Endodermal cell (in vitro differentiated cells): ENCODE results near the gene EFNA5. TPM values are rescaled to one million over a fixed set of nuclear protein-coding genes. Genes with fewer than 3 reads are reported as not detected.

Source experiments
- DNase-seq: peaks from one replicate; pipeline ENCODE4 v3.0.0-alpha.2; 2017
- H3K27ac ChIP-seq: 2 replicates; pipeline ENCODE4 v1.5.1; 2013; ENCODE audit warnings: mild to moderate bottlenecking, low read depth, low read length, moderate library complexity
- H3K27me3 ChIP-seq: 2 replicates; pipeline ENCODE4 v1.6.1; 2013; ENCODE audit warnings: mild to moderate bottlenecking, low read length, moderate library complexity; ENCODE audit not compliant: insufficient read depth, control insufficient read depth, poor library complexity, severe bottlenecking
- H3K36me3 ChIP-seq: 2 replicates; pipeline ENCODE4 v1.7.0; 2013; ENCODE audit warnings: mild to moderate bottlenecking, low read length, moderate library complexity; ENCODE audit not compliant: control insufficient read depth, insufficient read depth
- H3K4me1 ChIP-seq: one replicate; pipeline ENCODE4 v1.7.0; 2013; ENCODE audit warnings: low read length; ENCODE audit not compliant: control insufficient read depth, insufficient read depth
- H3K4me3 ChIP-seq: 2 replicates; pipeline ENCODE4 v1.5.1; 2013; ENCODE audit warnings: mild to moderate bottlenecking, low read length, moderate library complexity
- H3K9ac ChIP-seq: 2 replicates; pipeline ENCODE4 v1.6.1; 2013; ENCODE audit warnings: mild to moderate bottlenecking, low read length, moderate library complexity; ENCODE audit not compliant: poor library complexity, severe bottlenecking; ENCODE audit errors: extremely low read depth
- H3K9me3 ChIP-seq: 2 replicates; pipeline ENCODE4 v1.6.1; 2013; ENCODE audit warnings: mild to moderate bottlenecking, low read length, moderate library complexity; ENCODE audit not compliant: control insufficient read depth
- H3K27ac Mint-ChIP-seq: 2 replicates; pipeline ENCODE4 v1.8.0; 2020; ENCODE audit warnings: mixed read lengths
- H3K27me3 Mint-ChIP-seq: 2 replicates; pipeline ENCODE4 v1.8.0; 2021; ENCODE audit warnings: mild to moderate bottlenecking, mixed read lengths; ENCODE audit not compliant: insufficient read depth
- H3K36me3 Mint-ChIP-seq: 2 replicates; pipeline ENCODE4 v1.8.0; 2020; ENCODE audit warnings: low read depth, mixed read lengths
- H3K4me1 Mint-ChIP-seq: 2 replicates; pipeline ENCODE4 v1.8.0; 2020; ENCODE audit warnings: mixed read lengths
- H3K4me3 Mint-ChIP-seq: 2 replicates; pipeline ENCODE4 v1.8.0; 2020; ENCODE audit warnings: mild to moderate bottlenecking, moderate library complexity, mixed read lengths
- H3K9me3 Mint-ChIP-seq: 2 replicates; pipeline ENCODE4 v1.8.0; 2020; ENCODE audit warnings: mild to moderate bottlenecking, mixed read lengths
- WGBS, 2 experiments: methylation state at CpG; one replicate each; pipeline versions ENCODE4 v1.1.5 to v1.1.7; 2013; ENCODE audit warnings: missing lambda C conversion rate in 2 of 2, mixed read lengths in 1 of 2; ENCODE audit not compliant: insufficient coverage in 1 of 2, insufficient read length in 1 of 2; 5-methylcytosine and 5-hydroxymethylcytosine counted together
- total RNA-seq, 2 donors: library from RNA; stranded (reverse); fragmentation: NEBNext Ultra II Directional in 1 of 2; extraction: Animal tissue kit (Norgen Biotek cat#: 25700) in 1 of 2; gene quantifications; 2 replicates in 1 of 2; 3 replicates in 1 of 2; pipeline ENCODE4 v1.2.1, GENCODE V29; 2021
- TF ChIP-seq, protein P1 (sequence below): fragments of 200-600 bp; sonication (generic); conservative IDR thresholded peaks from 2 replicates; pipeline ENCODE4 v1.5.0; 2021; ENCODE audit warnings: antibody characterized with exemption, mild to moderate bottlenecking

Gene EFNA5
- total RNA-seq, 2 donors from 2014 or later: 53.3 to 63.1 TPM

DNA sequence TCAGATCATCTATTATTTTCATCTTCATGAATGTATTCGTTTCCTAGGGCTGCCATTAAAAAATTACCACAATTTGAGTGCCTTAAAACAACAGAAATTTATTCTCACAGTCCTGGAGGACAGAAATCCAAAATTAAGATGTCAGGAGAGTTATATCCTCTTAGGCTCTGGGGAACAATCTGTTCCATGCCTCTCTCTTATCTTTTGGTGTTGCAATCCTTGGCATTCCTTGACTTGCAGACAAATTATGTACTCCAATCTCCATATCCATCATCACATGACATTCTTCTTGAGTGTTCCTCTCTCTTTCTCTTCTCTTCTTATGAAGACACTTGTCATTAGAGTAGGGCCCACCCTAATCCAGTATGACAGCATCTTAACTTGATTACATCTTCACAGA is 339.4 kb downstream of the EFNA5 start:
- Mint-ChIP-seq H3K4me3 (no peak overlapping the region), H3K27me3 (peaks cover 2% of the 10 kb centered on the region), H3K4me1 (peaks cover 8% of the 10 kb centered on the region), H3K27ac (no peak overlapping the region), H3K36me3 (no peaks in the 10 kb centered on the region), H3K9me3 (no peaks in the 10 kb centered on the region)
- TF ChIP-seq, protein P1, sequence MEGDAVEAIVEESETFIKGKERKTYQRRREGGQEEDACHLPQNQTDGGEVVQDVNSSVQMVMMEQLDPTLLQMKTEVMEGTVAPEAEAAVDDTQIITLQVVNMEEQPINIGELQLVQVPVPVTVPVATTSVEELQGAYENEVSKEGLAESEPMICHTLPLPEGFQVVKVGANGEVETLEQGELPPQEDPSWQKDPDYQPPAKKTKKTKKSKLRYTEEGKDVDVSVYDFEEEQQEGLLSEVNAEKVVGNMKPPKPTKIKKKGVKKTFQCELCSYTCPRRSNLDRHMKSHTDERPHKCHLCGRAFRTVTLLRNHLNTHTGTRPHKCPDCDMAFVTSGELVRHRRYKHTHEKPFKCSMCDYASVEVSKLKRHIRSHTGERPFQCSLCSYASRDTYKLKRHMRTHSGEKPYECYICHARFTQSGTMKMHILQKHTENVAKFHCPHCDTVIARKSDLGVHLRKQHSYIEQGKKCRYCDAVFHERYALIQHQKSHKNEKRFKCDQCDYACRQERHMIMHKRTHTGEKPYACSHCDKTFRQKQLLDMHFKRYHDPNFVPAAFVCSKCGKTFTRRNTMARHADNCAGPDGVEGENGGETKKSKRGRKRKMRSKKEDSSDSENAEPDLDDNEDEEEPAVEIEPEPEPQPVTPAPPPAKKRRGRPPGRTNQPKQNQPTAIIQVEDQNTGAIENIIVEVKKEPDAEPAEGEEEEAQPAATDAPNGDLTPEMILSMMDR: no peak
- Histone ChIP-seq H3K27ac (no peak overlapping the region), H3K9ac (no peak overlapping the region), H3K4me1 (no peaks in the 10 kb centered on the region), H3K36me3 (no peaks in the 10 kb centered on the region), H3K4me3 (no peak overlapping the region), H3K27me3 (peaks cover 9% of the 10 kb centered on the region), H3K9me3 (no peaks in the 10 kb centered on the region)
- no peak for DNase-seq
- WGBS, 2 experiments: 100% methylated on average over 1 of the region's 1 CpG

DNA sequence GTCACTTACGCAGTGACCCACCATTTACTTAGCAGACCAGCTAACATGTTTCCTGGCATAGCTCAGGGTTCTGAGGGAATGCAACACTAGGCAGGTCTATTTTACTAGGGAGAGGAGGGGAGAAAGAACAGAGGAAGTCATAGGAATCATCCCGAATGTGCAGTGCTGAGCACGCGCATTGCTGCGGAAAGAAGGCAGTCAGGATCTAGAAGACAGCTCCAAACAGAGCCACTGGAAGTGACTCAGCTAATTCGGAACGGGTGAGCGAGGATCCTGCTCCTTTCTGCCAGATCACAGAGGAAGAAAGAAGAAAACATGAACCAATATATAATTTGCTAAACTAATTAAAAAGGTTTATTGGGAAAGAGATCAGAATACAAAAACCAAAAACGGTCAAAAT is 339.8 kb downstream of the EFNA5 start:
- TF ChIP-seq, protein P1: no peak
- H3K27me3 ChIP-seq: peaks cover 13% of the 10 kb centered on the region
- H3K9ac ChIP-seq: no peak overlapping the region
- H3K9me3 Mint-ChIP-seq: no peaks in the 10 kb centered on the region
- no peak for DNase-seq
- H3K27ac ChIP-seq: no peak overlapping the region
- no peak overlapping the region for H3K27ac Mint-ChIP-seq
- H3K27me3 Mint-ChIP-seq: peaks cover 6% of the 10 kb centered on the region
- H3K4me3 ChIP-seq: no peak overlapping the region
- H3K36me3 ChIP-seq: no peaks in the 10 kb centered on the region
- H3K4me1 Mint-ChIP-seq: peaks cover 9% of the 10 kb centered on the region
- WGBS, 2 experiments: 91 to 100% methylated on average over 2 to 9 of the region's 9 CpGs
- no peaks in the 10 kb centered on the region for H3K9me3 ChIP-seq
- H3K4me1 ChIP-seq: no peaks in the 10 kb centered on the region
- no peak overlapping the region for H3K4me3 Mint-ChIP-seq
- H3K36me3 Mint-ChIP-seq: no peaks in the 10 kb centered on the region

DNA sequence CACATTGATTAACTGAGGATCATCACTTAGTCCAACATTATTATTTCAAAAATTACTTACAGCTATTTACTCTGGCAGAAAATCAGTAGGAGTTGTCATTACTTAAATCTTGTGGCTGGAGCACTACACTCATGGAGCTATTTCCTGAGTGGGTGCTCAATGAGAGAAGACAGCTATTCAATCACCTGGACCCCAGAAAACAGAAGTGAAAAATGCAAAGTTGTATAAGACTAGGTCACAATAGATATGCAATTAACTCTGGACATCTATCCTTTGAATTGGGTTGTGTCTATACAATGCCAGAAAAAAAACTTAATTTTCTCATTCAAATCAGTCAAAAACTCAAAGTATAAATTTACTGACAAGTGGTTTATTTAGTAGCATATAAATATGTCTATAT is 340.9 kb downstream of the EFNA5 start:
- Histone ChIP-seq H3K4me3 (no peak overlapping the region), H3K36me3 (no peaks in the 10 kb centered on the region), H3K27ac (no peak overlapping the region), H3K4me1 (no peaks in the 10 kb centered on the region), H3K9me3 (no peaks in the 10 kb centered on the region), H3K9ac (no peak overlapping the region), H3K27me3 (peaks cover 19% of the 10 kb centered on the region)
- H3K4me1 Mint-ChIP-seq: peaks cover 9% of the 10 kb centered on the region
- no peak overlapping the region for H3K4me3 Mint-ChIP-seq
- peaks cover 8% of the 10 kb centered on the region for H3K27me3 Mint-ChIP-seq
- no peaks in the 10 kb centered on the region for H3K9me3 Mint-ChIP-seq
- H3K27ac Mint-ChIP-seq: no peak overlapping the region
- H3K36me3 Mint-ChIP-seq: no peaks in the 10 kb centered on the region
- DNase-seq: no peak
- TF ChIP-seq, protein P1: no peak
